ENCODE data around the gene ATP13A2.

Gene ATP13A2

DNA sequence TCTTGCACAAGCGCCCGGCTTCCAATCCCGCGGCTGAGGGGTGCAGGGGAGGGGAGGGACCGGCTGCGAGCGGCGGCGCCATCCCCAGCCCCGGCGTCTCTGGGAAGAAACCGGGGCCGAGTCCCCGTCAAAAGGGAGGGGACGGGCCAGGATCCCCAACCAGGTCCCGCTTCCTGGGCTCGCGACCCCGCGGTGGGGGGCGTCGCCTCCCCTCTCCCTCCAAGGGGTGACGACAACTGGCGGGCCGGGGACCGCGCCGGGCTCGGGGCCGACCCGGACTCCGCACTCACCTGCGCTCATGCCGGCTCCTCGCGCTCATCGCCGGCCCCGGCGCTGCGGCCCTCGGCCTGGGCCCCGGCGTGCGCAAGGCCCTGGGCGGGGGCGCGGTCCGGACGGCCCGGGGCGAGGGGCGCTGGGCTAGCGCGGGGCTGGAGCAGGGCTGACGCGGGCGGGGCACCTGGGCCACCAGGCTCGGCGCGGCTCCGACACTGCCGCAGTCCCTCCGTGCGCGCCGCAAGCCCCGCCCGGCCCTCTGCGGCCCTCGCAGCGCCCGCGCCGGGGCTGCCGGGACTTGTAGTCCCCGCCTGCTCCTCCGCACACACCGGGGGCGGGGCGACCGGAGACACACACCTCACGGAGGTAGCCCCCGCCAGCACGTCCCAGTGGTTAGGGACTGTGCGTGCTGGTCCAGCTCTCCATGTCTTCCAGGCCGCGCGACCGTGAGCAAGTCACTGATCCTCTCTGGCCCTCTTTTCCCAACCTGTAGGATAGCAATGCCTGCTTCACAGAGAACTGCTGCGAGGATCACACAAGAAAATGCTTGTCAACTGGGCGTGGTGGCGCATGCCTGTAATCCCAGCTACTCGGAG lies at the start of gene ATP13A2:
Gene ATP13A2 (minus strand): TSS at position 490 of the 869 bp plus-strand sequence. CDS start 190 bp downstream, at position 300.
- peak; percentile 62 for DNase-seq (ENCODE audit: low read depth)
- TF ChIP-seq CTCF (IDR thresholded peaks at IDR 0.05; ENCODE audit: low read length, missing control alignments): no peak
- peak within 1 kb of the TSS; percentile 72 for H3K4me3 ChIP-seq (replicated peaks; ENCODE audit: low read depth, low read length)

- no peak for DNase-seq (ENCODE audit: low read depth)
- no peak for TF ChIP-seq CTCF (IDR thresholded peaks at IDR 0.05; ENCODE audit: low read length, missing control alignments)
- H3K4me3 ChIP-seq (replicated peaks; ENCODE audit: low read depth, low read length): no peak overlapping the region
These were observed 49.8 kb upstream of the ATP13A2 start for GRCh38 chr1:17061486-17061885.

- no peak for TF ChIP-seq CTCF (IDR thresholded peaks at IDR 0.05; ENCODE audit: low read length, missing control alignments)
- DNase-seq (ENCODE audit: low read depth): peak; percentile 22
- no peak overlapping the region for H3K4me3 ChIP-seq (replicated peaks; ENCODE audit: low read depth, low read length)
These were observed 48.6 kb upstream of the ATP13A2 start for GRCh38 chr1:17060306-17060749.

GRCh38 chr1:17059391-17060305 lies 47.9 kb upstream of the ATP13A2 start:
- H3K4me3 ChIP-seq (replicated peaks; ENCODE audit: low read depth, low read length): no peak overlapping the region
- TF ChIP-seq CTCF (IDR thresholded peaks at IDR 0.05; ENCODE audit: low read length, missing control alignments): peak; percentile 89
- DNase-seq (ENCODE audit: low read depth): peak; percentile 80

DNA sequence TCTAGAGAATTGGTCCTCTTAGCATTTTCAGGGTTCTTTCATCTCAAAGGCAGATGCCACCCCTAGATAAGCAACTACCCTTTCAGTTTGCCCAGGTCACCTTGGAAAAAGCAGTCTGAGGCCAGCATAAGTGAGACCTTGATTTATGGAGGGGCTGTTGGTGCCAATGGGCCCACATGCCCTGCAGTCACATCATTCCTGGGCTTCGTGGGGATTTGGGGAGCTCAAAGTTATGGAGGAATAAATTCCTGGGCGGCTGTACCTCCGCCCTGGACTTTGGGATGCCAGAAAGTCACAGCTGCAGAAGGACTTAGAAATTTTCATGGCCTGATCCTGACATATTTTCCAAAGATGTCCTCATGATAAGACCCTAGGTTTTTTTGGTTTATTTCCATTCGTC lies 44.8 kb upstream of the ATP13A2 start:
- DNase-seq (ENCODE audit: low read depth): no peak
- no peak for TF ChIP-seq CTCF (IDR thresholded peaks at IDR 0.05; ENCODE audit: low read length, missing control alignments)

GRCh38 chr1:17055801-17056200 lies 44.1 kb upstream of the ATP13A2 start:
- no peak for TF ChIP-seq CTCF (IDR thresholded peaks at IDR 0.05; ENCODE audit: low read length, missing control alignments)
- no peak for DNase-seq (ENCODE audit: low read depth)
- H3K4me3 ChIP-seq (replicated peaks; ENCODE audit: low read depth, low read length): no peak overlapping the region

More for the DNA sequence above, 44.8 kb upstream of the ATP13A2 start:
- H3K4me3 ChIP-seq (replicated peaks; ENCODE audit: low read depth, low read length): no peak overlapping the region
